Fibroblast of mammary gland (primary cell): ENCODE data around the gene PLCD1.

Source experiments
- DNase-seq: peaks from one replicate; pipeline ENCODE4 v3.0.0-alpha.2; 2010; ENCODE audit warnings: low read depth
- H3K4me3 ChIP-seq: 2 replicates; pipeline ENCODE4 v1.5.1; 2011; ENCODE audit warnings: low read depth, mild to moderate bottlenecking, low read length, moderate library complexity; ENCODE audit not compliant: control insufficient read depth
- TF ChIP-seq, protein P1 (sequence below): conservative IDR thresholded peaks from 2 replicates; pipeline ENCODE4 v1.5.1; 2011; ENCODE audit warnings: low read depth, low read length, inconsistent platforms; ENCODE audit not compliant: control insufficient read depth, insufficient read depth

Gene PLCD1

DNA sequence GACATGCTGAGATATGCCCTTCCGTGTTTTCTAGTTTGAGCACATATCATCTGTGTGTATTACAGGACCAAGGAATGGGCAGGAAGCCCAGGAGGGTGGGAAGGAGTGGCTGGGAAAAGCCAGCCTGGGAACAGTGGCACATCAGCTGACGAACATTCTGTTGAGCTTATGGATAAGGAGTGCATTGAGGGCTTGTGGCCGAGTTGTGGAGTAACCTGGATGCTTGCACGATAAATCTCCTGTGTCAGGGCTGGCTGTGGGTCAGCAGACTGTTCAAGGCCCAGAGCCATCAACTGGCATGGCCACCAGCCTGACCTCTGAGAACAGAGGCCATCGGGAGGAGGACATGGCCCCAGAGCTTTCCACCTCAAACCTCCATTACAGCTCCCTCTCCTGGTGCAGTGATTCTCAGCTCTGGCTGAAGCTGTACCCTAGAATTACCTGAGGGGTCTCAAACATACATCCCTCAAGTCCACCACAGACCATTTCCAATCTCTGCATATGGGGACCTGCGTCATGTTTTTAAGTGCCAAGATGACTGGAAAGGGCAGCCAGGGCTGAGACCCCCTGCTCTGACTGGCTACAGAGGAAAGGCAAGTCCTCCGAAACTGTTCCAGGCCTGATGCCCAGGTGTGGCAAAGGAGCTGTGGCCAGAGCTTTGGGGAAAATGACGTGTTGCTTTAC is 43.7 kb downstream of the PLCD1 start:
- no peak for DNase-seq
- TF ChIP-seq, protein P1, sequence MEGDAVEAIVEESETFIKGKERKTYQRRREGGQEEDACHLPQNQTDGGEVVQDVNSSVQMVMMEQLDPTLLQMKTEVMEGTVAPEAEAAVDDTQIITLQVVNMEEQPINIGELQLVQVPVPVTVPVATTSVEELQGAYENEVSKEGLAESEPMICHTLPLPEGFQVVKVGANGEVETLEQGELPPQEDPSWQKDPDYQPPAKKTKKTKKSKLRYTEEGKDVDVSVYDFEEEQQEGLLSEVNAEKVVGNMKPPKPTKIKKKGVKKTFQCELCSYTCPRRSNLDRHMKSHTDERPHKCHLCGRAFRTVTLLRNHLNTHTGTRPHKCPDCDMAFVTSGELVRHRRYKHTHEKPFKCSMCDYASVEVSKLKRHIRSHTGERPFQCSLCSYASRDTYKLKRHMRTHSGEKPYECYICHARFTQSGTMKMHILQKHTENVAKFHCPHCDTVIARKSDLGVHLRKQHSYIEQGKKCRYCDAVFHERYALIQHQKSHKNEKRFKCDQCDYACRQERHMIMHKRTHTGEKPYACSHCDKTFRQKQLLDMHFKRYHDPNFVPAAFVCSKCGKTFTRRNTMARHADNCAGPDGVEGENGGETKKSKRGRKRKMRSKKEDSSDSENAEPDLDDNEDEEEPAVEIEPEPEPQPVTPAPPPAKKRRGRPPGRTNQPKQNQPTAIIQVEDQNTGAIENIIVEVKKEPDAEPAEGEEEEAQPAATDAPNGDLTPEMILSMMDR, result peak; percentile 5
- no peak overlapping the region for H3K4me3 ChIP-seq

DNA sequence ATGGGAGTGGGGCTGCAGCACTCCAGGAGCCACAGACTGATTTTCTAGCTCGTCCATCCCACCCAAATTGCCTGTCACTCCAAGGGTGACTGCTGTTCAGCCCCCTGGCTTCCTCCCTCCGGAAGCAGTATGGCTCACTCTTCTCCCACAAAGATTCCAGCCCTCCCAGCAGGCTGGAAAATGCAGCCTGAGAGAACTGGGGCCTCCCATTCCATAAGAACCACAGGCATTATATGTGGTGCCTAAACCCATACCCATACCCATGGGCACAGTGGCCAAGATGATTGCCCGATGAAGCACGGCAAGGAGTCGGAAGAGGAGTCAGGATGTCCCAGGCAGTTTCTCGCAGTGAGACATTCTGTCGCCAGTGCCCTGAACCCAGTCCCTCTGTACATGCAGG is 44.8 kb downstream of the PLCD1 start:
- TF ChIP-seq, protein P1, result no peak
- no peak for DNase-seq
- no peak overlapping the region for H3K4me3 ChIP-seq

DNA sequence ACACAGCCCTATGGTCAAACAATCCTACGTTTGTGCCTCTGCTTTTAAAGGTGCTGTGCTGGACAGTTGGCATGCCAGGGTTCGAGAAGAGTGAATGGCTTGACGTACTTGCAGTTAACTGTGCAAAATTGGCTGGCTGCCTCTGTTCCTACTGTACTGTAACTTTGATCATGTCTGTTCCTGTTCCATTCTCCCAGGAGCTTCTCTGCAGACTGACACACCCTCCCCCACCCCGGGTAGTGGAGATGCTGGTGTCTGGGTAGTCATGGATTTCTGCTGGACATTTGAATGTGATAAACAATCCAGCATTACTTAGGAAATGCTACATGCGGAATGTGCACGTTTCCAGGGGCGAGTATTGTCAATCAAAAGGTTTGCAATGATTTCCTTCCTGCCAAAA is 45.4 kb downstream of the PLCD1 start:
- TF ChIP-seq, protein P1, result no peak
- DNase-seq, result no peak
- H3K4me3 ChIP-seq, result no peak overlapping the region

DNA sequence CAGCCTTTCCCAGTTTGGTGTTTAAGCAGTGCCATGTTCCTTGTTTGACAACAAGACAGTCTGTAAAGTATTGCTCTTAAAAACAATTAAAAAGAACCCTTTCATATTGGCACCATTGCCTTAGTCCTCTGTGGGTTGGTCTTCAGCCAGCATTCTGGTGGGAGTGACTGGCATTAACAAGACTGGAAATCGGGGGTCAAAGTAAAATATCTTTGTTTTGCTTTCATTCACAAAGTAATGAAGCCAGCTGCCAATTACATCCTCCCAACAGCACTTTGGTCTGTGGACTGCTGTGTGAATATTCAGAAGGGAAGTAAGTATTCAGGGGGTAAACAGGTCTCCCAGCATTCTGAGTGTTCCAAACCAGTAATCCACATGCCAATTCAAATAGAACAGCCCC is 47.1 kb downstream of the PLCD1 start:
- TF ChIP-seq, protein P1, result no peak
- H3K4me3 ChIP-seq, result no peak overlapping the region
- no peak for DNase-seq

DNA sequence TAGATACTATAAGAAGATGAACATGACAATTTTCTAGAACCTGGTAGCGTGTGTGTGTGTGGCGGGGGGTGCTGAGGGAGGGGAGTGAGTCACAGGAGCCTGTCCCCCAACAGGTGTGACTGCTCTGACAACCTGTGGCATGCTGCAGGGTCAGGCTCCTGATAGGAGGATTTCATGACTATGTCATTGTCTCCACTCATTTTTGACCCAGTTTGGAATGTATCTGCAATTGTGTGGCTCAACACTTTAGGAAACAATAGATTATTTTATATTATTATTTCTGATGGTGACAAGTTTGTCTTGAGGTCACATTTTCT is 48.1 kb downstream of the PLCD1 start:
- TF ChIP-seq, protein P1, result no peak
- no peak overlapping the region for H3K4me3 ChIP-seq
- DNase-seq, result no peak

DNA sequence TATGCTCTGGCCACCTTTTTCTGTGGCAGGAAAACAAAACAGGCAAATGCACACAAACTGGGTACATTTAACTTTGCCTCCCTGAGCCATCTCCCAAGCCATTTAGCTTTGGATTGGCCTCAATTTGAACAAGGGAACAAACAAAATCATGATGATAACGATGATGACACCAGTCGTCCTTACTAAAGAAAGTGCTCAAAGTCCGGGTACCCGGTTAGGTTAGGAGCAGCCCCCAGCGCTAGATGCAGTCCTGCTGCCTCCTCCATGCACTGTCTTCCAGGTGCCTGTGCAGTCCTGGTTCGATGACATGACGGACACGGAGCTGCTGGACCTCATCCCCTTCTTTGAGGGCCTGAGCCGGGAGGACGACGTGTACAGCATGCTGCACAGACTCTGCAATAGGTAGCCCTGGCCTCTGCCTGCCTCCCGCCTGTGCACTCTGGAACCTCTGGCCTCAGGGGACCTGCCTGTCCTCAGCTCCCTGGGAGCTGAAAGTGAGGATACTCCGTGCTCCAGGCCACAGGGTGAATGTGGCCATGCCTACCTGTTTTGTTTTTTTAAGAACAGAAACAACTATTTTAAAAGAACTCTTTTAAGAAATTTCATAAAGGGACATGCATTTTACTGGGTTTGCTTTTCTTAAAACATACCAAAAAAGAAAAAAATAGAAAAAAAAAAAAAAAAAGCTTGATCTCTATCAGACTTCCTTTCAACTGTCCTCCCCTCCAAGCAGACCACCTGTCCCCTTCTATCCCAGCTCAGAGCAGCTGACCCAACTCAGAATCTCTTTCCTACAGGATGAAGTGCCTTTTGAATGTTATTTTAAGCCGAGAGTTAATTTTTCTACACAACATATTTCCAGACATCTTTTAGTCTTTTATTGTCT is 48.7 kb downstream of the PLCD1 start:
- TF ChIP-seq, protein P1, result no peak
- DNase-seq, result no peak
- no peak overlapping the region for H3K4me3 ChIP-seq
